Esophagus (tissue), 2 donors: ENCODE measurements around the gene CASKIN2. TPM values are rescaled to one million over a fixed set of nuclear protein-coding genes. Genes with fewer than 3 reads are reported as not detected.

Experiments
- H3K27ac ChIP-seq, 2 donors: one replicate each; pipeline ENCODE4 v1.5.1; 2013; ENCODE audit warnings: low read depth in 2 of 2, mild to moderate bottlenecking in 2 of 2, inconsistent platforms in 1 of 2, low read length in 1 of 2, moderate library complexity in 1 of 2
- H3K27me3 ChIP-seq, 2 donors: one replicate each; pipeline ENCODE4 v1.6.1; 2013; ENCODE audit warnings: low read length in 2 of 2, control low read depth in 1 of 2, mild to moderate bottlenecking in 1 of 2; ENCODE audit not compliant: insufficient read depth in 2 of 2, control insufficient read depth in 1 of 2
- H3K36me3 ChIP-seq, 2 donors: one replicate each; pipeline ENCODE4 v1.6.1; 2013; ENCODE audit warnings: low read length in 1 of 2; ENCODE audit not compliant: control insufficient read depth in 2 of 2, insufficient read depth in 2 of 2
- H3K4me1 ChIP-seq, 2 donors: one replicate each; pipeline ENCODE4 v1.6.1; 2013; ENCODE audit warnings: low read length in 1 of 2; ENCODE audit not compliant: control insufficient read depth in 2 of 2, insufficient read depth in 2 of 2
- H3K4me3 ChIP-seq, 2 donors: one replicate each; pipeline ENCODE4 v1.5.1; 2013; ENCODE audit warnings: low read length in 2 of 2, mild to moderate bottlenecking in 2 of 2, low read depth in 1 of 2, moderate library complexity in 1 of 2
- H3K9me3 ChIP-seq, 2 donors: one replicate each; pipeline ENCODE4 v1.6.1; 2013; ENCODE audit warnings: mild to moderate bottlenecking in 2 of 2, low read depth in 1 of 2, low read length in 1 of 2, moderate library complexity in 1 of 2; ENCODE audit not compliant: control insufficient read depth in 2 of 2, insufficient read depth in 1 of 2
- WGBS, 2 donors: extraction: QIAGEN DNeasy Blood & Tissue Kit; methylation state at CpG; one replicate each; pipeline ENCODE4 v1.1.7; 2013; 5-methylcytosine and 5-hydroxymethylcytosine counted together
- polyA plus RNA-seq, 2 donors: library from polyadenylated mRNA; stranded (reverse); fragments of 200-250 nt; gene quantifications; one replicate each; pipeline ENCODE4 v1.2.3, GENCODE V29; 2013
- donor health status: healthy with polysubstance abuse.
- donor health status: Bipolar disorder and iron deficiency.

CASKIN2 gene
- polyA plus RNA-seq, 2 donors = 6.3 to 10.5 TPM

- Histone ChIP-seq H3K4me3 (no peak overlapping the region), H3K9me3 (no peaks in the 10 kb centered on the region), H3K36me3 (peaks cover 9 to 31% of the 10 kb centered on the region in 2 donors), H3K4me1 (peaks cover 5 to 7% of the 10 kb centered on the region in 2 donors), H3K27me3 (no peaks in the 10 kb centered on the region), H3K27ac (no peak overlapping the region)
- WGBS, 2 donors = 88 to 90% methylated on average over 20 of the region's 20 CpGs
Measured at GRCh38 chr17:75506888-75507287, 8.4 kb downstream of the CASKIN2 start.

- peaks cover 4% of the 10 kb centered on the region in 2 donors for H3K4me1 ChIP-seq
- H3K36me3 ChIP-seq = peaks cover 9 to 36% of the 10 kb centered on the region in 2 donors
- no peak overlapping the region for H3K4me3 ChIP-seq
- no peaks in the 10 kb centered on the region for H3K9me3 ChIP-seq
- WGBS, 2 donors = 89% methylated on average over 21 of the region's 21 CpGs
- no peak overlapping the region for H3K27ac ChIP-seq
- no peaks in the 10 kb centered on the region for H3K27me3 ChIP-seq
Measured at GRCh38 chr17:75506134-75506533, 9.2 kb downstream of the CASKIN2 start.

GRCh38 chr17:75505640-75506039 is 9.7 kb downstream of the CASKIN2 start:
- no peak overlapping the region for H3K4me3 ChIP-seq
- H3K27ac ChIP-seq = no peak overlapping the region
- 85 to 87% methylated on average over 15 of the region's 15 CpGs for WGBS, 2 donors
- H3K36me3 ChIP-seq = peaks cover 9 to 40% of the 10 kb centered on the region in 2 donors
- peaks cover 4% of the 10 kb centered on the region in 2 donors for H3K4me1 ChIP-seq
- H3K9me3 ChIP-seq = no peaks in the 10 kb centered on the region
- H3K27me3 ChIP-seq = no peaks in the 10 kb centered on the region

- peaks cover 9 to 44% of the 10 kb centered on the region in 2 donors for H3K36me3 ChIP-seq
- H3K27ac ChIP-seq = no peak overlapping the region
- WGBS, 2 donors = 73 to 80% methylated on average over 4 of the region's 4 CpGs
Measured at GRCh38 chr17:75505152-75505409, 10.3 kb downstream of the CASKIN2 start.

DNA sequence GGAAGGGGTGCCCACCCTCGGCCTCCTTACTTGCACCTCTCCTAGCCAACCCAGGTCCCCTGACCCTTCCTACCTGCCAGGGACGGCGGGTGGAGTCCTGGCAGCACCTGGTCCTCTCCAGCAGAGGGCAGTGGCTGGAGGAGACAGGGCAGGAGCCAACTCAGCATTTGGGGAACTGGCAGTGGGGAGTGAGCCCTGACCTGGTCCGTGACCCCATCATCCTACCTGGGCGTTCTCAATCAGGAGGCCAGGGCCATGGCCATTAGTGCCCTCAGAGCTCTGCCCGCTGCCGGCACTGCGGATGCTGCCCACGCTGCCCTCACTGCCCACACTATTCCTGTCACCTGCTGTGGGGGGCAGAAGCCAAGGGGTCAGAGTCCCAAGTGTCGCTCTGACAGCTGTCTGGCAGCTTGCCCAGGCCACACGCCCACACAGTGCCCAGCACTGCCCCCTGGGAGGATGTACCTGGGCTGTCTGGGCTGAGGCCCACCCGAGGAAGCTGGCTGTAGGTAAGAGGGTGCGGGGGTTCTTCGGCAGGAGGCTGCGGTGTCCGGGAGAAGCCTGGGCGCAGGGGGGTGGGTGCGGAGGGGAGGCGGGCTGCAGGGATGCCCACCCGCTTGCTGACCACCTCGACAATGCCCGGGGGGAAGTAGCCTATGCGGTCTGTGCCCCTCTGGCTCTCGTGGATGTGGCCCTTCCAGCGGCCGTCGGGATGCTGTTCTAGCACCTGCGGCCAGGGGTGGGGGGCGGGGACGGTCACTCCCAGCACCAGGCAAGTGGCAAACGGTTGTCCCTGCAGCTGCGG is 10.8 kb downstream of the CASKIN2 start:
- Histone ChIP-seq H3K27me3 (no peaks in the 10 kb centered on the region), H3K4me3 (no peak overlapping the region), H3K27ac (no peak overlapping the region), H3K9me3 (no peaks in the 10 kb centered on the region), H3K36me3 (peaks cover 9 to 46% of the 10 kb centered on the region in 2 donors), H3K4me1 (peaks cover under 1 to 4% of the 10 kb centered on the region in 2 donors)
- 72 to 78% methylated on average over 31 to 32 of the region's 32 CpGs for WGBS, 2 donors

More at GRCh38 chr17:75505152-75505409, 10.3 kb downstream of the CASKIN2 start:
- H3K4me3 ChIP-seq = no peak overlapping the region
- H3K9me3 ChIP-seq = no peaks in the 10 kb centered on the region
- H3K27me3 ChIP-seq = no peaks in the 10 kb centered on the region
- peaks cover 4% of the 10 kb centered on the region in 2 donors for H3K4me1 ChIP-seq

DNA sequence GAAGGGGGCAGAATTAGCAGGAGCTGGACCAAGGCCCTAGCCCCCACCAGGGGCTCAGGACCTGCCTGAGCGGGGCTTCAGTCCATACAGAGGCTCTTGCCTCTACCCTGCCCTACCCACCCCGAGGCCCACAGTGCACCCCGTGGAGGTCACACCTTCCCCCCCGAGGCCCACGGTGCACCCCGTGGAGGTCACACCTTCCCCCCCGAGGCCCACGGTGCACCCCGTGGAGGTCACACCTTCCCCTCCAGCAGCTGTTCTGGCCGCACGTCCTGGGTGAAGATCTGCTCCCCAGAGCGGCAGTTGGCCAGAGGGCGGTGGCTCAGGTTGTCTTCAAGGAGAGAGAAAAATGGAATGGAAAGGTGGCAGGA is 11.4 kb downstream of the CASKIN2 start:
- H3K4me3 ChIP-seq = no peak overlapping the region
- 58 to 66% methylated on average over 13 of the region's 13 CpGs for WGBS, 2 donors
- peaks cover 9 to 48% of the 10 kb centered on the region in 2 donors for H3K36me3 ChIP-seq
- no peak overlapping the region for H3K27ac ChIP-seq
- no peaks in the 10 kb centered on the region for H3K9me3 ChIP-seq
- peaks cover 0 to 2% of the 10 kb centered on the region in 2 donors for H3K4me1 ChIP-seq
- no peaks in the 10 kb centered on the region for H3K27me3 ChIP-seq

DNA sequence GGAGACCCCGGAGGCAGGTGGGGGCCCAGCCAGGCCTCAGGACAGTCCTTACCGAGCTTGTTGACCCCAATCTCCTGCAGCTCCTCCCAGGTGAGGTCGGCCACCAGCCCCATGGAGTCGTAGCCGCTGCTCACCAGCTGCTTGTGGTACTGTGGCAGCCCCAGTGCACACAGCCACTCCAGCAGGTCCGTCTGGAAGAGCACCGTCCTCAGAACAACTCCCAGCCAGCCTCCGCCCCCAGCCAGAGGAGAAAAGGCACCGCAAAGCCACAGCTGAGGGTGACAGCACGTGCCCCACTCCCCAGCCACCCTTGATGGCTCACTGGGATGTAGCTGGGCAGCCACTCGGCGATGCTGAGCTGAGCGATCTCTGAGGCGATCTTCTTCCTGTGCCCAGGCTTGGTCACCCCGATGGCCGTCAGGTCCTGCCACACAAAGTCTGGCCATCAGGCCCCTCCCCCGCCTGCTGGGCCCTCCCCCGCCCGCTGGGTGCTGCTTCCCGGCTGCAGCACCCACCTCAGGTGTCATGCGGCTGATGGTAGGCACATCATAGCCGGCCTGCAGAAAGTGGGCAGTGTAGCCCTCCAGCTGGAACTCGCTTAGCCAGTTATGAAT is 11.9 kb downstream of the CASKIN2 start:
- H3K36me3 ChIP-seq = peaks cover 9 to 53% of the 10 kb centered on the region in 2 donors

GRCh38 chr17:75502721-75503329 is 12.5 kb downstream of the CASKIN2 start:
- Histone ChIP-seq H3K27ac (no peak overlapping the region), H3K4me1 (peaks cover 0 to 2% of the 10 kb centered on the region in 2 donors), H3K36me3 (peaks cover 9 to 57% of the 10 kb centered on the region in 2 donors)

More for the DNA sequence above, 11.9 kb downstream of the CASKIN2 start:
- no peak overlapping the region for H3K4me3 ChIP-seq
- 79 to 82% methylated on average over 23 of the region's 23 CpGs for WGBS, 2 donors
- H3K9me3 ChIP-seq = no peaks in the 10 kb centered on the region
- no peak overlapping the region for H3K27ac ChIP-seq
- H3K27me3 ChIP-seq = no peaks in the 10 kb centered on the region
- peaks cover 0 to 2% of the 10 kb centered on the region in 2 donors for H3K4me1 ChIP-seq

DNA sequence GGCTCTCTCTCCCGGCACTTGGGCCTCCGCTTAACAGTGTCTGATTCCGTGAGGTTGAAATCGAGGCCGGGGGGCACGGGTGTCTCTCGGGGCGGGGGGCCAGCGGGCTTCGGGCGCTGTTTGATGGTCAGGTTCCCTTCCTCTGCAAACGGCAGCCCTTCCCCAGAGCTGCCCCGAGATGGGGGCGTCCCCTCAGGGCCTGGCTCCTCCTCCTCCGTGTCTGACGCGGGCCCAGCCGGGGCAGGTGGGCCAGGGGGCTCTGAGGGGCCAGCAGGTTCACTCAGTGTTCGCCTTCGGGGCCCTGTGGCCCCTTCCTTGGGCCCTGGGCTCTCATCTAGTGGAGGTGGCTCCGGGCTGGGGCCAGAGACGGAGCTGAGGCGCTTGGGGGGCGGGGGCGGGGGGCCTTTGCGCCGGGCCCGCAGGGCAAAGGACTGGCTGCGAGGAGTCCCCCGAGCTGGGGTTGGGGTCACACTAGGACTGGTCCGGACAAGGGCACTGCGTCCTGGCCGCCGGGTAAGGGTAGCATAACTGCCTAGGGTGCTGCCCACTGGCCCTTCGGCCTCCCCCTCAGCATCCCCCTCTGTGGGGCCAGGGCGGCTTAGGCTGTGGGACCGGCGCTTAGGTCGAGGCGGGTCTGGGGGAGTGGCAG is 13.1 kb downstream of the CASKIN2 start:
- H3K4me1 ChIP-seq = peaks cover 0 to 2% of the 10 kb centered on the region in 2 donors
- no peak overlapping the region for H3K4me3 ChIP-seq
- no peak overlapping the region for H3K27ac ChIP-seq
- 79 to 85% methylated on average over 24 to 40 of the region's 40 CpGs for WGBS, 2 donors
- H3K9me3 ChIP-seq = no peaks in the 10 kb centered on the region
- H3K27me3 ChIP-seq = no peaks in the 10 kb centered on the region
- peaks cover 5 to 53% of the 10 kb centered on the region in 2 donors for H3K36me3 ChIP-seq

More at GRCh38 chr17:75502721-75503329, 12.5 kb downstream of the CASKIN2 start:
- H3K4me3 ChIP-seq = no peak overlapping the region
- no peaks in the 10 kb centered on the region for H3K27me3 ChIP-seq
- no peaks in the 10 kb centered on the region for H3K9me3 ChIP-seq
- 89 to 92% methylated on average over 25 of the region's 25 CpGs for WGBS, 2 donors
